HL-60/S4 treated with phorbol 12-myristate 13-acetate at 8.2 ng/mL for 4 days and 3 days (cell line): ENCODE results near the gene CEP120.
"Not testable (repeated sequence)": the region's sequence is repeated elsewhere in the genome, so short reads cannot be mapped to it uniquely, and the experiment has no call there.

Source experiments
- in situ Hi-C: fragments of 300-500 bp; cut with MboI; formaldehyde crosslinking; loops from 2 replicates; pipeline ENCODE4 v1.15.0; 2022; ENCODE audit warnings: low sequenced_read_pairs

Gene CEP120

GRCh38 chr5:123423278-123424149 lies at the start of gene CEP120:
CEP120 (minus strand) TSS chr5:123423403; CDS start chr5:123422998, 405 bp downstream.
- in situ Hi-C loops = no loop called here

- in situ Hi-C loops = no loop called here
Measured at GRCh38 chr5:123472150-123472924, 49.1 kb upstream of the CEP120 start.

DNA sequence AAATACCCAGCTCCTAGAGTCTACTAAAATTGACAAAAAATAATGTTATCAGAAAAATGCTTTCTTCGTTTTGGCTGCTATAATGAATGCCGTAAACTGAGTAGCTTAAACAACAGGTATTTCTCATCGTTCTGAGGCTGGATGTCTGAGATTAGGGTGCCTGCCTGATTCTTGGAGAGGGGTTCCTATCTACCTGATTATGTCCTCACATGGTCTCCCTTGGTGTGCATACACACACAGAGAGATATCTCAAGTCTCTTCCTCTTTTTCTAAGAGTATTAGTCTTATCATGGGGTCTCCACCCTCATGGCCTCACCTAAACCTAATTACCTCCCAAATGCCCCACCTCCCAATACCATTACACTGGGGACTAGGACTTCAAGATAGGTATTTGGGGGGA lies 48.2 kb upstream of the CEP120 start:
- in situ Hi-C loops = no loop called here

- in situ Hi-C loops = not testable (repeated sequence)
Measured at GRCh38 chr5:123466839-123467238, 43.6 kb upstream of the CEP120 start.

- in situ Hi-C loops = no loop called here
Measured at GRCh38 chr5:123460296-123460729, 37.1 kb upstream of the CEP120 start.

GRCh38 chr5:123458994-123459393 lies 35.8 kb upstream of the CEP120 start:
- in situ Hi-C loops = not testable (repeated sequence)

DNA sequence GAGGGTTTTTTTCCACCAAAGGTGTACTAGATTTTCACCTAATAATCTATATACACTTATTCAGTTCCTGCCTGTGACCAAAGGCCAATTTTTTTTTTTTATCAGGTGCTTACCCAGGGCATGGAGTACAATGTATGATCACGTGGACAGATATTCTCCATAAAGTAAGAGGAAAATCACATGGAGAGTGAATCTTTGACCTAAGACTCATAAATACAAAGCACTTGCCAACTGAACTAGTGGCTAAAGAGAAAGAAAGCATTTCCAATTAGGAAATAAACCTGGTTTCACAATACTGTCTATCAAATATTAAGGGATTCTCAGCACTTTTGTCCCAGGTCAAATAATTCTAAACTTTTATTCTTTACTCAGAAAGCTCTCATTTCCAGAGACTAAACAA lies 33.0 kb upstream of the CEP120 start:
- in situ Hi-C loops = no loop called here

GRCh38 chr5:123455640-123456039 lies 32.4 kb upstream of the CEP120 start:
- in situ Hi-C loops = no loop called here

GRCh38 chr5:123455095-123455494 lies 31.9 kb upstream of the CEP120 start:
- in situ Hi-C loops = no loop called here

DNA sequence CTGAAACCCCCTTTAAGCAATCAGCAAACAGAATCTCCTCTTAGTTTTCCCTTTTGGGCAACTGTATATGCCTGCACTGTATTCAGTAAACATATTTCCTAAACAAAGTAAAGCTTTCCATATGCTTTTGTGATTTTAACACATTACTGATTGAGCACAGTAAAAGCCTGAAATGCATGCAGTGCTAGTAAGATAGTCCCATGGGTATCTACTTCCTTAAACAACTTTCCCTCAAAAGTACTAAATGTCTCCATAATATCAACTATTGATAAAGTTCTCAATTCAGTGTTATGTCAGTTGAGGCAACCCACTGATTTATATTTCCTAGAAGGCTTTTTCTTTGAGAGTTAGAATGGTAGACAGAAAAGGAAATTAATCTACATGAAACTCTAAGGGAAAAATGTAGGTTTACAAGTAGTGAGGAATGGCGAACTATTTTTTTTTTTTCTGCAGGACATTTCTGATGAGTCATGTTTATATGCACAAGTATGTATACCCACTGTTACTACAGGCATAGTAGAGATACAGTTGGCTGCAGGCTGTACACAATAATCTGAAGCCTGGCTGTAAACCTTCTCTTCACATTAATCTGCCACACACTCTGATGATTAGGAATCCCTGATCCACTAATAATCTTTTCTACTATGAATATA lies 31.2 kb upstream of the CEP120 start:
- in situ Hi-C loops = no loop called here

- in situ Hi-C loops = no loop called here
Measured at GRCh38 chr5:123452401-123452800, 29.2 kb upstream of the CEP120 start.

DNA sequence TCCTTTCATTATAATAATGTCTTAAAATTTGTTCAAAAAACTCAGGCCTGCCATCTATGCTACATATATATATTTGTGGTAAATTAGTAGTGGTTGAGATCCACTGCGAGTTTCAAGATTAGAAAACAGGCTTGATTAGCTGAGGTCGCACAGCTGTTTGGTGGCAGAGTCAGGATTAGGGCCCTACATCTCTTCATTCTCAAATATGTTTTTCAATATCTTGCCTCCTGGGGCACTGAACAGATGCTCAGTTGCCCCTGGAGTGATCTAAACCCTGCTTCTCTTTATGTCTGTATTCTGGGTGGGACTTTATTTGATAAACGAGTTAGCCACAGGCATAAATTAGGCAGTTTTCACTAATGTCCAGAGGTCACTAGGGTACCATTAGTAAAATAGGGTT lies 27.8 kb upstream of the CEP120 start:
- in situ Hi-C loops = no loop called here

DNA sequence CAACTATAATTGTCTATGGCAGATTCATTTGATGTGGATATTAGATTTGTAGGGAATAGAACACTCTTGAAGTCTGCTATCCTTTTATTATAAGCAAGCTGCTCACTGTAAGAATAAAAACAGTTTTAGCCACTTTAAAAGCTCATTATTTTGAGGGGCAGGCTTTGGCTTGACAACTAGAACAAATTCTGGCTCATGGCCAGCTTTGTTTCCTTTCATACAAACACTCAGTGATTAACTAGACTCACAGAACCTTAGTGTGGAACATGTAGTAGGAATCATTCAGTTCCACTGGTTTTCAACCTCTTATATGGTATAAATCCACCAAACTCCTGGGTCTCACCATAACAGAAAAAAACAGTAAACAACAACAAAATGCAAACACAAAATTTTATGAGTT lies 27.4 kb upstream of the CEP120 start:
- in situ Hi-C loops = no loop called here

- in situ Hi-C loops = no loop called here
Measured at GRCh38 chr5:123450114-123450513, 26.9 kb upstream of the CEP120 start.

DNA sequence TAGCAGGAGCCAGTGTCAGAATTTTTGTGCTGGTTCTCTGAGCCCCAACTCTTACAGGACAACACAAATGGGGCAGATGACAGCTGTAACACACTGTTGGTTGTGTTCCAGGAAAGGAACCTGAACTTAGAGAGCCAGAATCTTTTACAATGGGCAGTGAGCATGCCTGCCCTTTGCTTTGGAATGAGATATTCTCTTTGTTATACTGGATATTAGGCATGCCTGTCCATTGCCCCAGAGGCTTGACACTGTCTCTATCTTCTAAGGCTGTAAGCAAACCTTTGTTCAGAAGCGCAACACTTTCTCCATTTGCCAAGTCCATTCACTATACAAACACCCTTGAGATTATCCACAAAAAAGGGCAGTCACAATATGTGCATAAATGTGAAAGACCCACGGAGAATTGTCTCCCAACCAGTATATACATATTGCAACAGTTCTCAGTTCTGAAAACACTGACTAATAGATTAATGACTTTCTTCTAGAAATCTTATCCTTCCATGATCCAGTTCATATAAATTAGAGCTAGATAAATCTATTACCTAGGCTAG lies 26.3 kb upstream of the CEP120 start:
- in situ Hi-C loops = no loop called here

DNA sequence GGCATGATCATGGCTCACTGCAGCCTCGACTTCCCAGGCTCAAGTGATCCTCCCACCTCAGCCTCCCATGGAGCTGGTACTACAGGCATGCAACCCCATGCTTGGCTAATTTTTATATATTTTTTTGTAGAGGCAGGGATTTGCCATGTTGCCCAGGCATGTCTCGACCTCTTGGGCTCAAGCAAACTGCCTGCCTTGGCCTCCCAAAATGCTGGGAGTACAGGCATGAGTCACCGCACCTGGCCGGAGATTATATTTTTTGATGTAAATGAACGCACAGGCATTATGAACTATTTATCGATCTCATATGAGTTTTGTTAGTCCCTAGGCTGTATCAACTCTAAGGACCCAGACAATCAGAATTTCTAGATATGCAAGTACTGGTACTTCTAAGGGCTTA lies 25.5 kb upstream of the CEP120 start:
- in situ Hi-C loops = no loop called here

- in situ Hi-C loops = no loop called here
Measured at GRCh38 chr5:123448017-123448617, 24.9 kb upstream of the CEP120 start.

DNA sequence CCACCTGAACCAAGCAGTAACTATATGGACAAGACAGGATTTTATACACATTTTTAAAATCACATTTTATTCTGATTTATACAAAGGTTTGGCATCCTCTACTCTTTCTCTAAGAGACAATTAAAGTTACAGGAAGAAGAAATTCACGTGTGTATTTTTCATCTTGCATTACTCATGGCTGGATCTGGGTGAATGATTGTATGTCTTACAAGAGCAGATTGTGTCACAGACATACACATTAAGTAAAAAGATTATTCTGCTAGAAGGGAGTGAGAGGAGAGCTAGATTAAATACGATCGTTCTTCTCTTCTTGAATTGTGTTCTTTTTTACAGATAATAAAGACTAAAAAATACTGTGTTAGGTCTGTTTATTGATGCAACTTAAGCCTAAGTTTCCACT lies 20.8 kb upstream of the CEP120 start:
- in situ Hi-C loops = no loop called here

GRCh38 chr5:123441408-123441807 lies 18.2 kb upstream of the CEP120 start:
- in situ Hi-C loops = no loop called here

- in situ Hi-C loops = no loop called here
Measured at GRCh38 chr5:123440456-123441181, 17.4 kb upstream of the CEP120 start.
